HEK293T (cell line): ENCODE data around the gene SLC44A5.
"Not testable (repeated sequence)": the region's sequence is repeated elsewhere in the genome, so short reads cannot be mapped to it uniquely, and the experiment has no call there.

Source experiments
- BHLHE40 ChIP-seq: fragments of 450-650 bp; IDR thresholded peaks from 2 replicates; pipeline ENCODE4 v1.6.1; 2016; ENCODE audit warnings: mild to moderate bottlenecking, moderate library complexity, borderline replicate concordance
- L3MBTL2 ChIP-seq: fragments of 450-650 bp; conservative IDR thresholded peaks from 2 replicates; pipeline ENCODE4 v1.6.1; 2016; ENCODE audit warnings: mild to moderate bottlenecking
- NFRKB ChIP-seq: fragments of 450-650 bp; IDR thresholded peaks from 2 replicates; pipeline ENCODE4 v1.6.1; 2016; ENCODE audit warnings: mild to moderate bottlenecking, moderate library complexity
- SP1 ChIP-seq: fragments of 450-650 bp; IDR thresholded peaks from 2 replicates; pipeline ENCODE4 v1.6.1; 2017
- SUZ12 ChIP-seq: fragments of 450-650 bp; IDR thresholded peaks from 2 replicates; pipeline ENCODE4 v1.6.1; 2016; ENCODE audit warnings: mild to moderate bottlenecking
- TARDBP ChIP-seq: fragments of 450-650 bp; IDR thresholded peaks from 2 replicates; pipeline ENCODE4 v1.6.1; 2016
- ZNF384 ChIP-seq: fragments of 450-650 bp; IDR thresholded peaks from 2 replicates; pipeline ENCODE4 v1.6.1; 2016

- not testable (repeated sequence) for TF ChIP-seq SP1, L3MBTL2, BHLHE40, SUZ12, NFRKB, ZNF384, TARDBP
These were observed 349.0 kb downstream of the SLC44A5 start for GRCh38 chr1:75261946-75262345.
